DND-41 (cell line): ENCODE measurements around the gene OST4.

Experiments
- EZH2 ChIP-seq: IDR thresholded peaks from 3 replicates; pipeline ENCODE4 v1.6.1; 2012; ENCODE audit warnings: borderline replicate concordance, low read depth, mild to moderate bottlenecking, moderate library complexity, low read length, inconsistent platforms; ENCODE audit not compliant: severe bottlenecking
- TF ChIP-seq, protein P1 (sequence below): IDR thresholded peaks from 2 replicates; pipeline ENCODE4 v1.5.1; 2012; ENCODE audit warnings: borderline replicate concordance, low read length, moderate library complexity, mild to moderate bottlenecking; ENCODE audit not compliant: poor library complexity, severe bottlenecking; ENCODE audit errors: extremely low read depth

- no peak for TF ChIP-seq EZH2
- TF ChIP-seq, protein P1, sequence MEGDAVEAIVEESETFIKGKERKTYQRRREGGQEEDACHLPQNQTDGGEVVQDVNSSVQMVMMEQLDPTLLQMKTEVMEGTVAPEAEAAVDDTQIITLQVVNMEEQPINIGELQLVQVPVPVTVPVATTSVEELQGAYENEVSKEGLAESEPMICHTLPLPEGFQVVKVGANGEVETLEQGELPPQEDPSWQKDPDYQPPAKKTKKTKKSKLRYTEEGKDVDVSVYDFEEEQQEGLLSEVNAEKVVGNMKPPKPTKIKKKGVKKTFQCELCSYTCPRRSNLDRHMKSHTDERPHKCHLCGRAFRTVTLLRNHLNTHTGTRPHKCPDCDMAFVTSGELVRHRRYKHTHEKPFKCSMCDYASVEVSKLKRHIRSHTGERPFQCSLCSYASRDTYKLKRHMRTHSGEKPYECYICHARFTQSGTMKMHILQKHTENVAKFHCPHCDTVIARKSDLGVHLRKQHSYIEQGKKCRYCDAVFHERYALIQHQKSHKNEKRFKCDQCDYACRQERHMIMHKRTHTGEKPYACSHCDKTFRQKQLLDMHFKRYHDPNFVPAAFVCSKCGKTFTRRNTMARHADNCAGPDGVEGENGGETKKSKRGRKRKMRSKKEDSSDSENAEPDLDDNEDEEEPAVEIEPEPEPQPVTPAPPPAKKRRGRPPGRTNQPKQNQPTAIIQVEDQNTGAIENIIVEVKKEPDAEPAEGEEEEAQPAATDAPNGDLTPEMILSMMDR = no peak
Measured at GRCh38 chr2:27076323-27076722, 4.9 kb upstream of the OST4 start.
